Endodermal cell (in vitro differentiated cells): ENCODE results near the gene CCDC57. TPM values are rescaled to one million over a fixed set of nuclear protein-coding genes. Genes with fewer than 3 reads are reported as not detected.

ENCODE experiments used
- DNase-seq: peaks from one replicate; pipeline ENCODE4 v3.0.0-alpha.2; 2017
- H3K27ac ChIP-seq: 2 replicates; pipeline ENCODE4 v1.5.1; 2013; ENCODE audit warnings: mild to moderate bottlenecking, low read depth, low read length, moderate library complexity
- H3K27me3 ChIP-seq: 2 replicates; pipeline ENCODE4 v1.6.1; 2013; ENCODE audit warnings: mild to moderate bottlenecking, low read length, moderate library complexity; ENCODE audit not compliant: insufficient read depth, control insufficient read depth, poor library complexity, severe bottlenecking
- H3K36me3 ChIP-seq: 2 replicates; pipeline ENCODE4 v1.7.0; 2013; ENCODE audit warnings: mild to moderate bottlenecking, low read length, moderate library complexity; ENCODE audit not compliant: control insufficient read depth, insufficient read depth
- H3K4me1 ChIP-seq: one replicate; pipeline ENCODE4 v1.7.0; 2013; ENCODE audit warnings: low read length; ENCODE audit not compliant: control insufficient read depth, insufficient read depth
- H3K4me3 ChIP-seq: 2 replicates; pipeline ENCODE4 v1.5.1; 2013; ENCODE audit warnings: mild to moderate bottlenecking, low read length, moderate library complexity
- H3K9ac ChIP-seq: 2 replicates; pipeline ENCODE4 v1.6.1; 2013; ENCODE audit warnings: mild to moderate bottlenecking, low read length, moderate library complexity; ENCODE audit not compliant: poor library complexity, severe bottlenecking; ENCODE audit errors: extremely low read depth
- H3K9me3 ChIP-seq: 2 replicates; pipeline ENCODE4 v1.6.1; 2013; ENCODE audit warnings: mild to moderate bottlenecking, low read length, moderate library complexity; ENCODE audit not compliant: control insufficient read depth
- H3K27ac Mint-ChIP-seq: 2 replicates; pipeline ENCODE4 v1.8.0; 2020; ENCODE audit warnings: mixed read lengths
- H3K27me3 Mint-ChIP-seq: 2 replicates; pipeline ENCODE4 v1.8.0; 2021; ENCODE audit warnings: mild to moderate bottlenecking, mixed read lengths; ENCODE audit not compliant: insufficient read depth
- H3K36me3 Mint-ChIP-seq: 2 replicates; pipeline ENCODE4 v1.8.0; 2020; ENCODE audit warnings: low read depth, mixed read lengths
- H3K4me1 Mint-ChIP-seq: 2 replicates; pipeline ENCODE4 v1.8.0; 2020; ENCODE audit warnings: mixed read lengths
- H3K4me3 Mint-ChIP-seq: 2 replicates; pipeline ENCODE4 v1.8.0; 2020; ENCODE audit warnings: mild to moderate bottlenecking, moderate library complexity, mixed read lengths
- H3K9me3 Mint-ChIP-seq: 2 replicates; pipeline ENCODE4 v1.8.0; 2020; ENCODE audit warnings: mild to moderate bottlenecking, mixed read lengths
- CTCF ChIP-seq: fragments of 200-600 bp; sonication (generic); conservative IDR thresholded peaks from 2 replicates; pipeline ENCODE4 v1.5.0; 2021; ENCODE audit warnings: antibody characterized with exemption, mild to moderate bottlenecking
- WGBS, 2 experiments: methylation state at CpG; one replicate each; pipeline versions ENCODE4 v1.1.5 to v1.1.7; 2013; ENCODE audit warnings: missing lambda C conversion rate in 2 of 2, mixed read lengths in 1 of 2; ENCODE audit not compliant: insufficient coverage in 1 of 2, insufficient read length in 1 of 2; 5-methylcytosine and 5-hydroxymethylcytosine counted together
- total RNA-seq, 2 donors: library from RNA; stranded (reverse); fragmentation: NEBNext Ultra II Directional in 1 of 2; extraction: Animal tissue kit (Norgen Biotek cat#: 25700) in 1 of 2; gene quantifications; 2 replicates in 1 of 2; 3 replicates in 1 of 2; pipeline ENCODE4 v1.2.1, GENCODE V29; 2021

The CCDC57 gene
- total RNA-seq, 2 donors from 2014 or later = 61.8 to 82.8 TPM

GRCh38 chr17:82127315-82127595 lies 85.4 kb downstream of the CCDC57 start:
- TF ChIP-seq CTCF = no peak
- 97 to 99% methylated on average over 11 of the region's 11 CpGs for WGBS, 2 experiments
- peaks cover 2% of the 10 kb centered on the region for H3K4me1 Mint-ChIP-seq
- H3K27ac Mint-ChIP-seq = no peak overlapping the region
- peaks cover 37% of the 10 kb centered on the region for H3K36me3 Mint-ChIP-seq
- Histone ChIP-seq H3K4me1 (no peaks in the 10 kb centered on the region), H3K36me3 (no peaks in the 10 kb centered on the region), H3K9ac (no peak overlapping the region), H3K27me3 (no peaks in the 10 kb centered on the region), H3K27ac (no peak overlapping the region), H3K9me3 (no peaks in the 10 kb centered on the region), H3K4me3 (no peak overlapping the region)
- no peaks in the 10 kb centered on the region for H3K27me3 Mint-ChIP-seq
- H3K9me3 Mint-ChIP-seq = no peaks in the 10 kb centered on the region
- DNase-seq = no peak
- H3K4me3 Mint-ChIP-seq = no peak overlapping the region

- no peak overlapping the region for H3K4me3 ChIP-seq
- peak overlapping the region; percentile 37 for H3K27ac Mint-ChIP-seq
- H3K36me3 Mint-ChIP-seq = peaks cover 37% of the 10 kb centered on the region
- H3K27me3 ChIP-seq = no peaks in the 10 kb centered on the region
- no peaks in the 10 kb centered on the region for H3K9me3 Mint-ChIP-seq
- H3K9me3 ChIP-seq = no peaks in the 10 kb centered on the region
- no peak for TF ChIP-seq CTCF
- H3K4me1 Mint-ChIP-seq = peaks cover 2% of the 10 kb centered on the region
- no peaks in the 10 kb centered on the region for H3K4me1 ChIP-seq
- H3K9ac ChIP-seq = no peak overlapping the region
- H3K27ac ChIP-seq = no peak overlapping the region
- no peak overlapping the region for H3K4me3 Mint-ChIP-seq
- WGBS, 2 experiments = 95 to 98% methylated on average over 31 to 35 of the region's 35 CpGs
- H3K36me3 ChIP-seq = no peaks in the 10 kb centered on the region
- no peak for DNase-seq
- no peaks in the 10 kb centered on the region for H3K27me3 Mint-ChIP-seq
Observed at GRCh38 chr17:82126556-82127314, 85.9 kb downstream of the CCDC57 start.

- Histone ChIP-seq H3K27ac (no peak overlapping the region), H3K36me3 (no peaks in the 10 kb centered on the region), H3K4me3 (no peak overlapping the region), H3K4me1 (no peaks in the 10 kb centered on the region), H3K27me3 (no peaks in the 10 kb centered on the region), H3K9ac (no peak overlapping the region), H3K9me3 (no peaks in the 10 kb centered on the region)
- no peak overlapping the region for H3K27ac Mint-ChIP-seq
- no peaks in the 10 kb centered on the region for H3K27me3 Mint-ChIP-seq
- H3K4me3 Mint-ChIP-seq = no peak overlapping the region
- no peak for DNase-seq
- WGBS, 2 experiments = 87 to 89% methylated on average over 4 of the region's 4 CpGs
- peaks cover 8% of the 10 kb centered on the region for H3K4me1 Mint-ChIP-seq
- no peak for TF ChIP-seq CTCF
- peaks cover 40% of the 10 kb centered on the region for H3K36me3 Mint-ChIP-seq
- H3K9me3 Mint-ChIP-seq = no peaks in the 10 kb centered on the region
Observed at GRCh38 chr17:82124101-82124500, 88.5 kb downstream of the CCDC57 start.
